Measurements from ENCODE around the gene ALOX15B.
"Not testable (repeated sequence)": the region's sequence is repeated elsewhere in the genome, so short reads cannot be mapped to it uniquely, and the experiment has no call there.

The ALOX15B gene

GRCh38 chr17:8014558-8014850 lies 24.4 kb upstream of the ALOX15B start:
- DNase-seq, result no peak

GRCh38 chr17:8015236-8015956 lies 23.5 kb upstream of the ALOX15B start:
- DNase-seq, result no peak

- DNase-seq, result peak; percentile 61
Observed at GRCh38 chr17:8015957-8016631, 22.8 kb upstream of the ALOX15B start.

- peak; percentile 71 for DNase-seq
Observed at GRCh38 chr17:8016632-8017424, 22.0 kb upstream of the ALOX15B start.

- no peak for DNase-seq
Observed at GRCh38 chr17:8018436-8018835, 20.4 kb upstream of the ALOX15B start.

- DNase-seq, result no peak
Observed at GRCh38 chr17:8019166-8019565, 19.7 kb upstream of the ALOX15B start.

- DNase-seq, result no peak
Observed at GRCh38 chr17:8019665-8020650, 18.9 kb upstream of the ALOX15B start.

GRCh38 chr17:8020776-8021564 lies 17.9 kb upstream of the ALOX15B start:
- DNase-seq, result no peak

GRCh38 chr17:8021565-8022359 lies 17.1 kb upstream of the ALOX15B start:
- no peak for DNase-seq

GRCh38 chr17:8022360-8023003 lies 16.4 kb upstream of the ALOX15B start:
- no peak for DNase-seq

- not testable (repeated sequence) for DNase-seq
Observed at GRCh38 chr17:8024161-8024560, 14.7 kb upstream of the ALOX15B start.

- no peak for DNase-seq
Observed at GRCh38 chr17:8025176-8025911, 13.5 kb upstream of the ALOX15B start.

- no peak for DNase-seq
Observed at GRCh38 chr17:8029121-8029520, 9.7 kb upstream of the ALOX15B start.

GRCh38 chr17:8031261-8031661 lies 7.6 kb upstream of the ALOX15B start:
- DNase-seq, result no peak

- DNase-seq, result no peak
Observed at GRCh38 chr17:8031950-8032349, 6.9 kb upstream of the ALOX15B start.

GRCh38 chr17:8032442-8032841 lies 6.4 kb upstream of the ALOX15B start:
- no peak for DNase-seq

- no peak for DNase-seq
Observed at GRCh38 chr17:8039611-8040168, 831 bp downstream of the ALOX15B start.

- DNase-seq, result no peak
Observed at GRCh38 chr17:8041249-8041928, 2.5 kb downstream of the ALOX15B start.

- DNase-seq, result no peak
Observed at GRCh38 chr17:8041979-8042378, 3.1 kb downstream of the ALOX15B start.

Measured in activated CD8-positive, alpha-beta memory T cell treated with anti-CD3 and anti-CD28 coated beads, Interleukin-2, amount 50 U/mL, for 48 hours (primary cell).